Measurements from ENCODE around the gene CFP. TPM values are rescaled to one million over a fixed set of nuclear protein-coding genes. Genes with fewer than 3 reads are reported as not detected.
"Not testable (repeated sequence)": the region's sequence is repeated elsewhere in the genome, so short reads cannot be mapped to it uniquely, and the experiment has no call there.

CFP gene
- total RNA-seq: 1 to 10 TPM; 1.1 to 7.4 (median 4.4) TPM

- Histone ChIP-seq H3K4me1 (no peaks in the 10 kb centered on the region), H3K9me3 (no peaks in the 10 kb centered on the region), H3K4me3 (no peak within 1 kb of the TSS), H3K36me3 (no peaks in the 10 kb centered on the region), H3K27me3 (no peaks in the 10 kb centered on the region), H3K27ac (peak within 1 kb of the TSS in 1 of 4 donors; percentile 17)
- TF ChIP-seq POLR2A (IDR thresholded peaks at IDR 0.05) (no peak), CTCF (IDR thresholded peaks at IDR 0.05) (no peak)
- DNase-seq: no peak
Measured at GRCh38 chrX:47629419-47630200, at the start of gene CFP. Gene CFP, minus strand, starts transcription at chrX:47629930. Its CDS starts 86 bp downstream, at chrX:47629844.

- not testable (repeated sequence) for H3K36me3 ChIP-seq, H3K4me1 ChIP-seq, H3K27ac ChIP-seq, H3K27me3 ChIP-seq, H3K9me3 ChIP-seq, DNase-seq, H3K4me3 ChIP-seq
Measured at GRCh38 chrX:47675959-47676859, 46.5 kb upstream of the CFP start.

GRCh38 chrX:47674776-47675175 lies 45.0 kb upstream of the CFP start:
- no peak for DNase-seq
- Histone ChIP-seq H3K4me1 (no peaks in the 10 kb centered on the region), H3K27me3 (no peaks in the 10 kb centered on the region), H3K4me3 (no peak overlapping the region), H3K36me3 (no peaks in the 10 kb centered on the region), H3K27ac (no peak overlapping the region), H3K9me3 (no peaks in the 10 kb centered on the region)
- TF ChIP-seq CTCF (IDR thresholded peaks at IDR 0.05) (no peak), POLR2A (IDR thresholded peaks at IDR 0.05) (no peak)

- DNase-seq, H3K4me1 ChIP-seq, H3K27ac ChIP-seq, H3K4me3 ChIP-seq, H3K27me3 ChIP-seq, H3K9me3 ChIP-seq, H3K36me3 ChIP-seq: not testable (repeated sequence)
Measured at GRCh38 chrX:47665797-47666196, 36.1 kb upstream of the CFP start.

GRCh38 chrX:47664737-47665136 lies 35.0 kb upstream of the CFP start:
- no peaks in the 10 kb centered on the region for H3K27me3 ChIP-seq
- H3K9me3 ChIP-seq: no peaks in the 10 kb centered on the region
- no peak overlapping the region for H3K4me3 ChIP-seq
- no peak for DNase-seq
- H3K4me1 ChIP-seq: no peaks in the 10 kb centered on the region
- no peak overlapping the region for H3K27ac ChIP-seq
- no peak for TF ChIP-seq CTCF (IDR thresholded peaks at IDR 0.05)
- no peaks in the 10 kb centered on the region for H3K36me3 ChIP-seq

GRCh38 chrX:47662144-47662657 lies 32.5 kb upstream of the CFP start:
- H3K27ac ChIP-seq: no peak overlapping the region
- peaks cover 0 to 2% (median 0%) of the 10 kb centered on the region in 3 donors for H3K36me3 ChIP-seq
- no peak for TF ChIP-seq POLR2A (IDR thresholded peaks at IDR 0.05)
- TF ChIP-seq CTCF (IDR thresholded peaks at IDR 0.05): no peak
- no peak overlapping the region for H3K4me3 ChIP-seq
- H3K27me3 ChIP-seq: no peaks in the 10 kb centered on the region
- no peaks in the 10 kb centered on the region for H3K9me3 ChIP-seq
- no peaks in the 10 kb centered on the region for H3K4me1 ChIP-seq
- no peak for DNase-seq
